Activated naive CD8-positive, alpha-beta T cell (primary cell): ENCODE measurements around the gene ELL.

ENCODE experiments used
- H3K27ac Mint-ChIP-seq: one replicate; pipeline ENCODE4 v1.8.0; 2021; ENCODE audit warnings: mixed read lengths
- H3K27me3 Mint-ChIP-seq: one replicate; pipeline ENCODE4 v1.8.0; 2021; ENCODE audit warnings: mixed read lengths
- H3K36me3 Mint-ChIP-seq: one replicate; pipeline ENCODE4 v1.8.0; 2021; ENCODE audit warnings: mixed read lengths
- H3K4me1 Mint-ChIP-seq: one replicate; pipeline ENCODE4 v1.8.0; 2021; ENCODE audit warnings: low read depth, mixed read lengths
- H3K4me3 Mint-ChIP-seq: one replicate; pipeline ENCODE4 v1.8.0; 2021; ENCODE audit warnings: mild to moderate bottlenecking, mixed read lengths
- H3K9me3 Mint-ChIP-seq: one replicate; pipeline ENCODE4 v1.8.0; 2021; ENCODE audit warnings: low read depth, mixed read lengths

ELL gene

GRCh38 chr19:18401580-18402112, 120.2 kb downstream of the ELL start:
- no peak overlapping the region for H3K27ac Mint-ChIP-seq
- H3K27me3 Mint-ChIP-seq = no peaks in the 10 kb centered on the region
- H3K36me3 Mint-ChIP-seq = no peaks in the 10 kb centered on the region
- H3K9me3 Mint-ChIP-seq = no peaks in the 10 kb centered on the region
- H3K4me1 Mint-ChIP-seq = peaks cover 4% of the 10 kb centered on the region
- no peak overlapping the region for H3K4me3 Mint-ChIP-seq

- Mint-ChIP-seq H3K4me3 (no peak overlapping the region), H3K4me1 (peaks cover 4% of the 10 kb centered on the region), H3K27me3 (peaks cover under 1% of the 10 kb centered on the region), H3K9me3 (no peaks in the 10 kb centered on the region), H3K27ac (no peak overlapping the region), H3K36me3 (no peaks in the 10 kb centered on the region)
Measured at GRCh38 chr19:18399008-18399407, 122.9 kb downstream of the ELL start.

- Mint-ChIP-seq H3K36me3 (no peaks in the 10 kb centered on the region), H3K4me3 (peak within 1 kb of the TSS; percentile 17), H3K9me3 (no peaks in the 10 kb centered on the region), H3K4me1 (peaks cover 4% of the 10 kb centered on the region), H3K27ac (no peak within 1 kb of the TSS), H3K27me3 (peaks cover 3% of the 10 kb centered on the region)
Measured at GRCh38 chr19:18397242-18398202, 124.3 kb downstream of the ELL start, which contains the start of gene LRRC25. LRRC25 (minus strand) TSS chr19:18397622; CDS start chr19:18396963, 659 bp downstream.

GRCh38 chr19:18396471-18397241, 125.2 kb downstream of the ELL start:
- H3K36me3 Mint-ChIP-seq = no peaks in the 10 kb centered on the region
- peaks cover 3% of the 10 kb centered on the region for H3K27me3 Mint-ChIP-seq
- no peak overlapping the region for H3K27ac Mint-ChIP-seq
- peaks cover 4% of the 10 kb centered on the region for H3K4me1 Mint-ChIP-seq
- H3K4me3 Mint-ChIP-seq = no peak overlapping the region
- no peaks in the 10 kb centered on the region for H3K9me3 Mint-ChIP-seq

- Mint-ChIP-seq H3K4me3 (no peak overlapping the region), H3K27me3 (peaks cover 12% of the 10 kb centered on the region), H3K4me1 (peaks cover 4% of the 10 kb centered on the region), H3K27ac (no peak overlapping the region), H3K36me3 (no peaks in the 10 kb centered on the region), H3K9me3 (no peaks in the 10 kb centered on the region)
Measured at GRCh38 chr19:18393836-18394235, 128.0 kb downstream of the ELL start.

- no peak overlapping the region for H3K27ac Mint-ChIP-seq
- H3K36me3 Mint-ChIP-seq = no peaks in the 10 kb centered on the region
- peaks cover 5% of the 10 kb centered on the region for H3K4me1 Mint-ChIP-seq
- peaks cover 12% of the 10 kb centered on the region for H3K27me3 Mint-ChIP-seq
- H3K4me3 Mint-ChIP-seq = no peak overlapping the region
- no peaks in the 10 kb centered on the region for H3K9me3 Mint-ChIP-seq
Measured at GRCh38 chr19:18392926-18393325, 128.9 kb downstream of the ELL start.
